Brain microvascular endothelial cell (primary cell): ENCODE results near the gene THSD7A.

Experiments
- DNase-seq: peaks from one replicate; pipeline ENCODE4 v3.0.0-alpha.2; 2020
- H3K27ac ChIP-seq: fragments of 250-450 bp; sonication (Bioruptor Pico); 2 replicates; pipeline ENCODE4 v1.5.1; 2020; ENCODE audit warnings: mild to moderate bottlenecking, moderate library complexity
- H3K27me3 ChIP-seq: fragments of 250-450 bp; sonication (Bioruptor Pico); replicated peaks from 2 replicates; pipeline ENCODE4 v1.5.1; 2020; ENCODE audit warnings: mild to moderate bottlenecking
- H3K36me3 ChIP-seq: fragments of 250-450 bp; sonication (Bioruptor Pico); replicated peaks from 2 replicates; pipeline ENCODE4 v1.5.1; 2020; ENCODE audit warnings: mild to moderate bottlenecking
- H3K4me3 ChIP-seq: 2 replicates; pipeline ENCODE4 v1.5.1; 2011; ENCODE audit warnings: low read depth, mild to moderate bottlenecking, control low read depth, low read length, moderate library complexity
- CTCF ChIP-seq: IDR thresholded peaks from 2 replicates; pipeline ENCODE4 v1.5.1; 2011; ENCODE audit warnings: low read depth, mild to moderate bottlenecking, moderate library complexity, low read length, control low read depth, inconsistent platforms; ENCODE audit errors: missing control alignments
- in situ Hi-C: cut with HindIII; loops from 2 replicates; pipeline ENCODE4 v1.10.0; 2017; ENCODE audit warnings: low sequenced_read_pairs, low pct_ligation_motif_present

The THSD7A gene

GRCh38 chr7:11830582-11831155 is 1.3 kb downstream of the THSD7A start:
- peak overlapping the region; percentile 65 for H3K4me3 ChIP-seq
- in situ Hi-C loops = no loop called here
- H3K27me3 ChIP-seq = no peaks in the 10 kb centered on the region
- no peak for TF ChIP-seq CTCF
- H3K36me3 ChIP-seq = no peaks in the 10 kb centered on the region
- no peak for DNase-seq
- no peak overlapping the region for H3K27ac ChIP-seq

- no peak overlapping the region for H3K4me3 ChIP-seq
- H3K27me3 ChIP-seq = no peaks in the 10 kb centered on the region
- no peak for DNase-seq
- no peak for TF ChIP-seq CTCF
- no peak overlapping the region for H3K27ac ChIP-seq
- in situ Hi-C loops = no loop called here
- H3K36me3 ChIP-seq = no peaks in the 10 kb centered on the region
Observed at GRCh38 chr7:11829954-11830353, 2.0 kb downstream of the THSD7A start.

- in situ Hi-C loops = no loop called here
- DNase-seq = no peak
- no peaks in the 10 kb centered on the region for H3K27me3 ChIP-seq
- TF ChIP-seq CTCF = no peak
- no peaks in the 10 kb centered on the region for H3K36me3 ChIP-seq
- no peak overlapping the region for H3K4me3 ChIP-seq
- H3K27ac ChIP-seq = no peak overlapping the region
Observed at GRCh38 chr7:11819947-11820346, 12.1 kb downstream of the THSD7A start.

- in situ Hi-C loops = no loop called here
Observed at GRCh38 chr7:11819271-11819670, 12.7 kb downstream of the THSD7A start.

GRCh38 chr7:11818281-11818680 is 13.7 kb downstream of the THSD7A start:
- in situ Hi-C loops = no loop called here
- Histone ChIP-seq H3K4me3 (no peak overlapping the region), H3K27me3 (no peaks in the 10 kb centered on the region), H3K36me3 (no peaks in the 10 kb centered on the region), H3K27ac (no peak overlapping the region)
- no peak for TF ChIP-seq CTCF
- no peak for DNase-seq

More at GRCh38 chr7:11819271-11819670, 12.7 kb downstream of the THSD7A start:
- Histone ChIP-seq H3K36me3 (no peaks in the 10 kb centered on the region), H3K27ac (no peak overlapping the region), H3K27me3 (no peaks in the 10 kb centered on the region), H3K4me3 (no peak overlapping the region)
- TF ChIP-seq CTCF = no peak
- no peak for DNase-seq

GRCh38 chr7:11817111-11817740 is 14.8 kb downstream of the THSD7A start:
- Histone ChIP-seq H3K27me3 (no peaks in the 10 kb centered on the region), H3K4me3 (no peak overlapping the region), H3K36me3 (no peaks in the 10 kb centered on the region), H3K27ac (no peak overlapping the region)
- in situ Hi-C loops = no loop called here
- no peak for DNase-seq
- no peak for TF ChIP-seq CTCF
